GM10847 (cell line): ENCODE data around the gene COL6A1.

Experiments
- POLR2A ChIP-seq: IDR thresholded peaks from 2 replicates; pipeline ENCODE4 v1.6.1; 2011; ENCODE audit not compliant: insufficient read length; ENCODE audit errors: extremely low read depth

COL6A1 gene

GRCh38 chr21:46011267-46011967, 29.8 kb downstream of the COL6A1 start:
- TF ChIP-seq POLR2A: no peak

- TF ChIP-seq POLR2A: no peak
Observed at GRCh38 chr21:46012154-46012553, 30.6 kb downstream of the COL6A1 start.

GRCh38 chr21:46014828-46015227, 33.3 kb downstream of the COL6A1 start:
- no peak for TF ChIP-seq POLR2A

GRCh38 chr21:46017148-46017547, 35.6 kb downstream of the COL6A1 start:
- no peak for TF ChIP-seq POLR2A

GRCh38 chr21:46017695-46018094, 36.1 kb downstream of the COL6A1 start:
- no peak for TF ChIP-seq POLR2A

DNA sequence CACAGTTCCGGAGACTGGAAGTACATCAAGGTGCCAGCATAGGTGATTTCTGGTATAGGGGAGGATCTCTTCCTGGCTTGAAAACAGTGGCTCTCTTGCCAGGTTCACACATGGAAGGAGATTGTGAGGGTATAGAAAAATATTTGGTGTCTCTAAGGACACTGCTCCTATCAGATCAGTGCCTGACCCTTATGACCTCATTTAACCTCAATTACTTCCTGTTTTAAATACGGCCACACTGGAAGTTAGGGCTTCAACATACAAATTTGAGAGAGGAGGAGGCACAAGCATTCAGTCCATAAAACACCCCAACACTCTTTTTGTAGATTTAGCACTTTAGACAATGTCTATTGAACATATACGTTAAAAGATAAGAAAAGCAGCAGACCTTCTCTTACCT, 37.0 kb downstream of the COL6A1 start:
- TF ChIP-seq POLR2A: no peak

DNA sequence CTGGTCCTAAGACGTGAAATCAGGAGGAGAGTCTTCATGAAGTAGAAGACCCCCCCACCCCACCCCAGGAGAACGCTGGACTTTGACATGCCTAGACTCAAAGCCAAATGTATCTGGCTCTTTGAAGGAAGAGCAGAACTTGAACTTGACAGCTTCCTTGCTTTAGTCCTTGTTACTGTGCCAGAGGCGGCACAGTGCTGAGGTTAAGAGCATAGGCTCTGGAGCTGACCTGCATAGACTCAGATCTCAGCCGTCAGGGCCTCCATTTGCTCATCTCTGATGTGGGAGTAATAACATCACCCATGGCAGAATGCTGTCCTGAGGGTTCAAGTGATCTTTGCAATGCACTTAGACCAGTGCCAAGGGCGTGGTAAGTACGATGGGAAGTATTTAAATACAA, 39.0 kb downstream of the COL6A1 start:
- no peak for TF ChIP-seq POLR2A

- TF ChIP-seq POLR2A: no peak
Observed at GRCh38 chr21:46021398-46021797, 39.8 kb downstream of the COL6A1 start.

GRCh38 chr21:46021978-46022544, 40.5 kb downstream of the COL6A1 start:
- TF ChIP-seq POLR2A: no peak

DNA sequence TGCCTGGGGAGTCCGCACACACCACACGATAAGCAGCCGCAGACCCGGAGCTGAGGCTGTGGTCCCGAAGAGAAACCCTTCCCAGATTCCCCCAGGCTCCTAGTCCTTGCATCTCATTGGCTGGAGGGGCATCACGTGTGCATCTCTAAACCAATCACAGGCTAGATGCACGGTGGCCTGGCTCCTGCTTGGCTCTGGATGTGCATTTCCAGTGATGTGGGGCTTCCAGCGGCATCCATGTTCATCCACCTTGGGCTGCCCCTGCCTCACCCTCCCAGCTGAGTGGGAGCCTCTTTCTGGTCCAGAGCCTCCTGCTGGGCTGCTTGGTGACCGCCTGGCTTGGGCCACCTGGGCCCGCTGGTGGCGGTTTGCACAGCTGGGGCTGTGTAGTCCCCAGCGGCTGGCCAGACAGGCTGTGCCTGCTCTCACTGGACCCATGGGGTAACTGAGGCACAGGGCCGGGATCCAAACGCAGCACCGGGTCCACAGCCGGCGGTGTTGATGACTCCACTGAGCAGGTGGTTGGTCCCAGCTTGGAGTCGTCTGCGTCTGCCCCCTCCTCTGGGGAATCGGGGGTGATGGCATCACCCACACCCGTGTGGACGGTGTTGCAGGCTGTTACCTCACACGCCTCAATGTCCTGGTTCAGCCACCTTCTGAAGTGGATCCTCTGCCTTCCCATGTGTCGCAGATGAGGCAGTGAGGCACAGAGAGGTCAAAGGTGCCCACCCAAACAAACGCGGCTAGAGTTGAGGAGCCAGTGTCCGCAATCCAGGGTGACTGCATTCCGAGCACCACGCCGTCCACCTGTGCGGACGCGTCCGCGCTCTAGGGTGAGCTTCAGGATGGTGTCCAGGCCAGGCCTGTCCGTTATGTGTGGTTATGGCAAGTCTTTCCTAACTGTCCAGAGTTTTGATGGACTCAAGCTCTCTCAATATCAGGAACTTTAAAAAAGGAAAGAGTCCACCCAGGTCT, 41.3 kb downstream of the COL6A1 start:
- TF ChIP-seq POLR2A: no peak

DNA sequence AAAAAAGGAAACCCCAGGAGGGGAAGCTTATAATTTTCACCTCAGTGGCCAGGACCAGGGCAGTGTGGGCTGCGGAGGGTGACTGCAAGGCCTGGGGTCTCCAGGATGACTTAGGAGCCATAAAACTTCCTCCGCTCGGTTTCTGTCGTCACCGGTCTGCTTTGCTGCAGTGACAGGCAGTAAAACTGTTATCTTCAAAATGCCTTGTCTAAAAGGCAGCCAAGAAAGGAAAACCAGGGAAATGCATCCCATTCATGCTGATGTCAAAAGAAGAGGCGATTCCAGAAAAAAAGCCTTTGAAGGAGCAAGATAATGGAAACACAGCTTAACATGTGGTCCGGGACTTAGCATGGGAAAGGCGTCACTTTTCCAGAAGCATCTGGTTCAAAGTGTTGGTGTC, 42.0 kb downstream of the COL6A1 start:
- TF ChIP-seq POLR2A: no peak

GRCh38 chr21:46024141-46024540, 42.6 kb downstream of the COL6A1 start:
- TF ChIP-seq POLR2A: no peak

GRCh38 chr21:46025113-46025770, 43.7 kb downstream of the COL6A1 start:
- TF ChIP-seq POLR2A: no peak

DNA sequence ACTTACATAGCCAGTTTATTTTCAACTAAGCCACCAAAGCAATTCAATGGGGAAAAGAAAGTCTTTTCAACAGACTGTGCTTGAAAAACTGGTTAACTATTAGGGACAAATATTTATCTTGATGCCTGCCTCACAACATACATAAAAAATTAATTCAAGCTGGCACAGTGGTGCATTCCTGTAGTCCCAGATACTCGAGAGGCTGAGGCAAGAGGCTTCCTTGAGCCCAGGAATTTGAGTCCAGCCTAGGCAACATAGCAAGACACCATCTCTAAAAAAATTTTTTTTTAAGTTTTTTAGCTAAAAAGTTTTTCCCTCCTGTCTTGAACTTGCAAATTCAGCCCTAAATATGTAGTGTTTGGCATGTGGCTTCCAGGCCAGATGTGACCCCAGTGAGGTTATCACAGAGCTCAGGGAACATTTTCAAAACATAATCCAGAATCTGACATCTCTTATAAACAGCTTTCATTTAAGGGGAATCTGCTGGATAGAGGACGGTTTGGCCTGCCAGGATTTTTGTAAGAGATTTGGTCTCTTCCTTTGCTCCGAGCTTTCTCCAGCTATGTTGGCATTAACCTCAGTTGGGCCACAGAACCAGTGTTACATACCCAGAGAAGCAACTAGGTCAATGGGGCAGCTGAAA, 46.4 kb downstream of the COL6A1 start:
- no peak for TF ChIP-seq POLR2A

DNA sequence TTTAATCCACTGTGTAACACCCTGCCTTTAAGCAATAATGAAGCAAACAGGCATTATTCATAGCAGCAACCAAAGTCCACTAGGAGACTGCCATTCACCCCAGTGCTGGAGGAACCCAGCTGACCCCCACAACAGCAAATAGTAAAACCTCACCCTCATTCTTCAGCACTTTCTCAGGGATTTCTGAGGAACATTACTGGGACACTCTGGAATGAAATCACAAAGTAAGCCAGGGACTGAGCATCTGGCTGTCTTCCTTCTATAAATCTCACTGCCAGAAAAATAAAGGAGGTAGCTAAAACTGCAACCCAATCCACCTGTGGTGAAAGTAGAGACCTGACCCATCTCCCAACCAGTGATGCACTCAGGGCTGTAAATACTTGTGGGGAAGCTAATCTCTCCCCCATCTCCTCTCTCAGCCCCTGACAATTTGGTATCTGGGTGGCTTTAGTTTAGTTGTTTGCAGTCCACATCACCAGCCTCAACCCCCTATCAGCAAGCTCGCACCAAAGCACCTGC, 47.1 kb downstream of the COL6A1 start:
- TF ChIP-seq POLR2A: no peak
